ENCODE measurements around the gene DHX29. TPM values are rescaled to one million over a fixed set of nuclear protein-coding genes. Genes with fewer than 3 reads are reported as not detected.

The DHX29 gene
- total RNA-seq, 1 experiment from 2014 or later, result 24.3 TPM

GRCh38 chr5:55232985-55233928, 74.2 kb downstream of the DHX29 start, which contains the start of gene CCNO:
TSS of gene CCNO (minus strand) at chr5:55233608. CDS start at chr5:55233523, 85 bp downstream.
- BruUV-seq (replicated peaks), result no TSS peak
- H3K79me2 ChIP-seq (ENCODE audit: insufficient read depth, low read length), result no peaks in the 10 kb centered on the region
- peak within 1 kb of the TSS; percentile 88 for H3K9ac ChIP-seq (ENCODE audit: low read length)
- H3K36me3 ChIP-seq (ENCODE audit: control insufficient read depth in 1 of 2, insufficient read depth in 2 of 2, low read length in 2 of 2), result no peaks in the 10 kb centered on the region
- peak within 1 kb of the TSS; percentile 99 for H2AFZ ChIP-seq (ENCODE audit: low read depth, low read length, poor library complexity, severe bottlenecking)
- ATAC-seq (peak; percentile 88), DNase-seq (ENCODE audit: low read depth, low spot score) (peak; percentile 70)
- peak within 1 kb of the TSS; percentile 99 for H3K4me2 ChIP-seq (ENCODE audit: low read length)
- H3K27ac ChIP-seq (ENCODE audit: low read depth, low read length), result peak within 1 kb of the TSS; percentile 88
- H3K9me3 ChIP-seq (ENCODE audit: control insufficient read depth in 1 of 2, insufficient read depth in 1 of 2, low read depth in 1 of 2, low read length in 2 of 2), result no peaks in the 10 kb centered on the region
- ChIA-PET POLR2A (interaction anchor here (0.6 to 1.0 kb wide), 4 partner anchors 10 to 75 kb away, joined by 3 to 6 read pairs (median 4); partner anchors contain the start of genes DHX29 and MTREX), RAD21 (ENCODE audit: low non-redundant PET in 1 of 2, low total read pairs in 2 of 2, uncharacterized antibody in 2 of 2, unreplicated experiment in 2 of 2) (interaction anchor here in 1 of 2 experiments (0.6 kb wide), 1 partner anchor 75 kb away, joined by 3 read pairs; the partner anchor contains the start of genes DHX29 and MTREX), CTCF (interaction anchor here (0.8 to 2.5 kb wide), 4 partner anchors 46 to 73 kb away, joined by 3 to 14 read pairs (median 4); partner anchors contain the start of genes CDC20B and GPX8)
- peaks cover 10 to 24% of the 10 kb centered on the region in 2 experiments; a peak in 3 of 4 replicates for H3K4me1 ChIP-seq (ENCODE audit: control insufficient read depth in 1 of 2, insufficient read depth in 2 of 2, low read length in 2 of 2)
- intact Hi-C loops (cut with micrococcal nuclease), result no loop called here
- H3K9me2 ChIP-seq (ENCODE audit: insufficient read depth), result no peaks in the 10 kb centered on the region
- H4K20me1 ChIP-seq (ENCODE audit: insufficient read depth), result no peaks in the 10 kb centered on the region
- H3K27me3 ChIP-seq (ENCODE audit: insufficient read depth, low read length), result no peaks in the 10 kb centered on the region
- no peak for TF ChIP-seq REST (IDR thresholded peaks at IDR 0.05; ENCODE audit: low read depth)
- TF ChIP-seq POLR2A (IDR thresholded peaks at IDR 0.05; ENCODE audit: borderline replicate concordance, extremely low read depth, insufficient read depth, insufficient read length), result peak; percentile 17
- TF ChIP-seq ZFX (IDR thresholded peaks at IDR 0.05), result peak; percentile 36; the same call in 1 of the 2 replicates
- TF ChIP-seq TCF7L2 (IDR thresholded peaks at IDR 0.05; ENCODE audit: borderline replicate concordance, extremely low read depth, insufficient read depth, insufficient read length), result peak; percentile 30
- no peak for TF ChIP-seq CBX3 (IDR thresholded peaks at IDR 0.05; ENCODE audit: low read depth)
- peak; percentile 74 for TF ChIP-seq POLR2AphosphoS5 (IDR thresholded peaks at IDR 0.05; ENCODE audit: low read depth, low read length)
- TF ChIP-seq YY1 (IDR thresholded peaks at IDR 0.05; ENCODE audit: extremely low read depth, insufficient replicate concordance, low read depth, low read length), result peak; percentile 7
- H3K4me3 ChIP-seq (replicated peaks in 1 of 2; ENCODE audit: low read depth in 1 of 2, low read length in 2 of 2), result peak within 1 kb of the TSS; percentile 64 to 94

Measured in HCT116 (cell line).